GF-D8 (cell line): ENCODE measurements around the gene NPTX1.
A peak's percentile ranks its signal among the peaks of the same experiment; 100 is the strongest.

Source experiments
- DNase-seq: peaks from one replicate; lab custom pipeline; 2025; lab: John Stamatoyannopoulos, UW

The NPTX1 gene

DNA sequence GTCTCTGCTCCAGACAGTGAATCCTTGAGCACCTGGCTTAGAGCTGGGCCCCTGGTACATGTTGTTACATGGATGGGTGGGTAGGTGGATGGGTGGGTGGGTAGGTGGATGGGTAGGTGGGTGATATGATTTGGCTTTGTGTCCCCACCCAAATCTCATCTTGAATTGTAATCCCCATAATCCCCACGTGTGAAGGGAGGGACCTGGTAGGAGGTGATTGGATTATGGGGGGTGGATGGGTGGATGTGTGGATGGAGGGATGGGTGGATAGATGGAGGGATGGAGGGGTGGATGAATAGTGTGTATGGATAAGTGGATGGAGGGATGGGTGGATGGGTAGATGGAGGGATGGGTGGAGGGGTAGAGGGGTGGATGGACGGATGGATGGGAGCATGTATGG lies 26.6 kb upstream of the NPTX1 start:
- DNase-seq: no peak

DNA sequence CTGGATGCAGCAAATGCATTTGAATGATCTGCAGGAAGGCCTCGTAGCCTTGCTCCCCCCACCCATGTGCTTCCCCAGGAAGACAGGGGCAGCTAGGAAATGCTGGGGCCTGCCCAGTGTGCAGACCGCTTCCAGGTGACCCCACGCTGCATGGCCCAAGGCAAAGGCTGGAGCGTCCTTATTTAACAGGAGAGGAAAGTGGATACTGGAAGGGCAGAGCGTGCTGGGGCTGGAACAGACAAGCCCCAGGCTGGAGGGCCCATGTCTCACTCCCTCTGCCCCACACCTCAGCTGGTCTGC lies 26.1 kb upstream of the NPTX1 start:
- DNase-seq: no peak

DNA sequence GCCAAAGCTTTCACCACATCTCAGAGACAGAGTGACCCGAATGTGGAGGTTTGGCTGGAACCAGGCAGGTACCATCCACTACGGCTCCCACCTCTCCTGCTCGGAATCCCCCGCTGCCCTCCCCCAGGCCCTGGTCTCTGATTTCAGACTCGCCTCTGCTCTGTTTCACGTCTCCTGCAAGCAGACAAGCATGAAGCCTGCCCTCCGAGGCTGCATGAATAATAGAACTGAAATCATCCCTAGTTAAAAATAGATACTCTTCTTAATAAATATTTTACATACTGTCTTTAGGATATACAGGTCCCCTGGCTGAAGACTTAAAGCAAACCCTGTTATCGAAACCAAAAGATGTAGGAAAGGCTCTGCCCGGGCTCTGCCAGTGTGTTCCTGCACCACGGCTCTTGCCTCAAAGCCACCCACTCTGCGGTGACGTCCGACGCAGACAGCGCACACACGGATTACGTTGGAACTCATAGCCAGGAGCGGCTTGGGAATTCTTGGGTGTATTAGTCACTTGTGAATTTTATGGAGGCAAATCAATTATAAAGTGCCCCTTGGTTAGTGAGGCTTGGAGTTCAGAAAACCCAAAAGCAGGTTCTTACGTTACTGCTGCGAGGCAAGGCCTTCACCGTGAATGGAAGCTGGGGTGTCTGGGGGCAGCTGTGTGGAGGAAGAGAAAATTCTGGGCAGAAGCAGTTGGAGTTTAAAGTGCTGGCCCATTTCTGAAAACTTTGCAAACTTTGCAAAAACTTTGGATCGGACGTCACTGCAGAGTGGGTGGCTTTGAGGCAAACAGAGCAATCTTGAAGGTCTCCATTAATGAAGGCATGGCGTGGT lies 25.6 kb upstream of the NPTX1 start:
- no peak for DNase-seq

DNA sequence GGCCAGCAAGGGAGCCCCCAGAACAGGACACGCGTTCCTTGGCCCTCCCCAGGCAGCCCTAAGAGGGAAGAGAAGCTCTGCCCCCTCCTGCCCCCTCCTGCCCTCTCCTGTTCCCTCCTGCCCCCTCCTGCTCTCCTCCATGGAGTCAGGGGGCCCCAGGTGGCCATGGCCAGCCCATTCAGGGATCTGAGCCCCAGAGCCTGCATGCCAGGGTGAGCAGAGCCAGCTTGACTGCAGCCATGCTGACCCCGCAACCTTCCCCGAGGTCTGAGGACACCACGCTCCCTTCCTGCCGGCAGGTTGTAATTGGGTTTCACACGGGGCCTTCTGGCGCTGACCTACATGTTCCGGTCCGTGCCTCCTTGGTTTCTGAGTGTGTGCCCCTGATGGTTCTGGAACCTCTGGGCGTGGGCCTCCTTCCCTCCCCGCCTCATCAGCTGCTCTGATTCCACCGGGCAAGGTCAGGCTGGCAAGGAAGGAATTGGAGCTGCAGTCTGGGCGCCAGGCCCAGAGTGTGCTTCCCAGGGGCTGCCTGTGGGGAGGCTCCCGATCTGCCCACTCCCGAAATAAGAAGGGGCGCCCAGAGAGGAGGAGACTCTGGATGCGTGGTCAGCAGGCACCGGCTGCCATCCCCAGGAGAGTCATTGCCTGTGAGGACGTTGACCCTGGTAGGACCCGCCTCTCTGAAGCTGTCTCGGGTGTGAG lies 23.7 kb upstream of the NPTX1 start:
- DNase-seq: no peak

DNA sequence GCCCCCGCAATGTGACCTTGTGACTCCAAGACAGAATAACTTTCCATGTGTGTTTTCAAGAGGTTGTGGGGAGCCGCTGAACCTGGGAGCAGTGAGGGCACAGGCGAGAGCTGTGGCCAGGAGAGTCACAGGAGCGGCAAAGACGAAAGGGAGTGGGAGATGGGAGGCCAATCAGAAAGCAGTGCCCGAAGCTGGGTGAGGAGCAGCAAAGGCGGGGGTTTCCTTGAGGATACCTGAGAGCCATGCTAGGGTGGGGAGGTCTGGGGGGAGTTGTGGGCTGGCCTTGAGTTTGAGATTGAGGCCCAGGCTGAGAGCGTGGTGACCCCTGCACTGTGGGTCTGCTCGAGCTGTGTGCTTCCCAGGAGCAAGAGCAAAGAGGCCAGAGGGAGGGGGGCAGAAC lies 23.2 kb upstream of the NPTX1 start:
- DNase-seq: no peak

DNA sequence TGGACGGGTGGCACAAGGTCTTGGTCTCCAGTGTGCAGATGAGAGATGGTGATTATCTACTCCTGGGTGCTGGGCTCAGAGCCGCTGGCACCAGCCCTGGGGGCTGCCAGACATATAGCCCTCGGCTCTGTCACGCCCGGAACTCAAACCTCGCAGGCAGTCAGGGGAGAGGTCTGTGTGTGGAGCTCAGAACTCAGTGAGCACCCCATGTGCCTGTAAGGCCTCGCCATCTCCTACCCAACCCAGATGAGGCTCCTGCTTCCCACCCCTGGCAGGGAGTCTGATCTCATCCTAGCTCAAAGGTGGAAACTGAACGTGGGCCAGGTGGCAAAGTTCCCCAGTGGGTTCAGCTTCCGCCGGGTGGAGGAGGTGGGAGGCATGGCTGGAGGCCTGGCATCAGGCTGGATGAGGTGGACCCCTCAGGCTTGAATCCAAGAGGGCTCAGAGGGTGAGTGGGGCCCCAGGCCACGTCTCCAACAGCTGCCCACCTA lies 22.6 kb upstream of the NPTX1 start:
- DNase-seq: no peak

DNA sequence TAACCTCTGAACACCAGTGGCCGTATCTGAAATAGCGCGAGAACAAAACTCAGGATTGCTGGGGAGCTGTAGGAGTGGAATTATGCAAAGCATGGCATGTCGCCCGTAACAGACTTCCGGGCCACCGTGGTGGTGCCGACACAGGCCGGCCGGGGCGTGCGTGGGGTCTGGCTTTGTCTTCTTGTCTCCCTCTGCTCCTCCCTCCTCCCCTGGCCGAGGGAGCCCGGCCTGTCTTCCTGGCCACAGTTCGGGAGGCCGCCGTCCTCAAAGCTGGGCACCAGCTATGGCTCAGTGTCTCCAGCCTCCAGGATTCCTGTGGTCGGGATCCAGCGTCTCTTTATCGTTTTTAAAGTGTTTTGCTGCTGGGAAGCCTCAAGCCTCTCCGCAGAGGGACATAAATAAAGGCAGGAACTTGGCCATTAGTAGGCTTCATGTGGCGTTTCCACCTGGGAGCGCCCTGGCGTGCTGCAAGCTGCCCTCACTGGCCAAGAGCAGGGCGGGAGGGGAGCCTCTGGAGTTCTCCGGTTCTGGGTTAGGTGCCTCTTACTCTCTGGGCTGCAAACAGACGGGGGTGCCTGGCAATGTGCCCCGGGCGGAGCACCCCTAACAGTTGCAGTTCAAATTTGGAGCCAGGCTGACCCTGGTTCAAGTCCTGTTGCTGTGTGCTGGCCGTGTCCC lies 22.0 kb upstream of the NPTX1 start:
- no peak for DNase-seq

DNA sequence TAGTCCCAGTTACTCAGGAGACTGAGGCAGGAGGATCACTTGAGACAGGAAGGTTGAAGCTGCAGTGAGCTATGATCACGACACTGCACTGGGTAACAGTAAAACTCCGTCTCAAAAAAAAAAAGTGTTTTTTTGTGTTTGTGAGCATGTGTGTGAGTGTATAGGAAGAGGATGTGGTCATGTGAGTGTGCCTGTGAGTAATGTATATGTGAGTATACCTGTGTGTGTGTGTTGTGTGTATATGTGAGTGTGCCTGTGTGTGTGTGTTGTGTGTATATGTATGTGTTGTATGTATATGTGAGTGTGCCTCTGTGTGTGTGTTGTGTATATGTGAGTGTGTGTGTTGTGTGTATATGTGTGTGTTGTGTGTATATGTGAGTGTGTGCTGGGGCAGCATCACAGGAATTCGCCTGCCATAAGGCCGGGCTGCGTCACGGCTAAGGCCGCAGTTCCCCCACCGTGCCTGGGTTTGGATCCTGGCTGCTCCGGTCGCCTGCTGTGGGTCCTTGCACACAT lies 21.4 kb upstream of the NPTX1 start:
- no peak for DNase-seq

DNA sequence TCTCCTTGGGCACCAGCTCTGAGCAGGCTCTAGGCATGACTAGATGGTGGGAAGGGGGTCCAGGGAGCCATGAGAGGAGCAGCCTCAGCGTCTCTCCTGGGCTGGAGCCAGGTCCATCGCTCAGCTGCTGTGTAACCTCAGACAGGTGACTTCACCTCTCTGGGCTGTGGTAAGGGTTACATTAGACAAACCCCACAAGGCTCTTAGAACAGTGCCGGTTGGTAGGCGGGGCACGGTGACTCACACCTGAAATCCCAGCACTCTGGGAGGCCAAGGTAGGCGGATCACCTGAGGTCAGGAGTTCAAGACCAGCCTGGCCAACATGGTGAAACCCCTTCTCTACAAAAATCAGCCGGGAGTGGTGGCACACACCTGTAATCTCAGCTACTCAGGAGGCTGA lies 18.1 kb upstream of the NPTX1 start:
- DNase-seq: no peak

DNA sequence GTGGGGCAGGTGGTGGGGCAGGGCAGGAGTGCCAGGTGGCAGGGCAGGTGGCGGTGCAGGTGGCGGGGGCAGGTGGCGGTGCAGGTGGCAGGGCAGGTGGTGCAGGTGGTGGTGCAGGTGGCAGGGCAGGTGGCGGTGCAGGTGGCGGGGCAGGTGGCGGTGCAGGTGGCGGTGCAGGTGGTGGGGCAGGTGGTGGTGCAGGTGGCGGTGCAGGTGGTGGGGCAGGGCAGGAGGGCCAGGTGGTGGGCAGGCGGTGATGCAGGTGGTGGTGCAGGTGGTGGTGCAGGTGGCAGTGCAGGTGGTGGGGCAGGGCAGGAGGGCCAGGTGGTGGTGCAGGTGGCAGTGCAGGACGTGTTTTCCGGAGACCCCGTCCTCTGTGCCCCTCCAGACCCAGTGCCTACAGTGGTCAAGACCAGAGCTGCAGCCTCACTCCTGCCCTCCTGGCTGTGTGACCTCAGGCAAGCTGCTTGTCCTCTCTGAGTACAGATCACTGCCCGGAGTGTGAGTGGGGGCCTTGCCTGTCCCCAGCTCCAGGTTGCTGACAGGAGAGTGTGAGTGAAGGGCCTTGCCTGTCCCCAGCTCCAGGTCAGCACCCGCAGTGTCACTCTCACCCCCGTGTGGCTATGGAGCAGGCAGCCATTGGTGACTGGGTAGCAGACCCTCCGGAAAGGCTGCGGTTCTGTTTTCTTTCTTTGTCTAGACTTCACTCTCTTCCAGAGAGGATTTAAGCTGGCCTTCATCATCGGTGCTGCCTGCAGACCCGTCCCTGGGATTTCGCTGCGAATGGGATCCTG lies 16.1 kb upstream of the NPTX1 start:
- DNase-seq: no peak

DNA sequence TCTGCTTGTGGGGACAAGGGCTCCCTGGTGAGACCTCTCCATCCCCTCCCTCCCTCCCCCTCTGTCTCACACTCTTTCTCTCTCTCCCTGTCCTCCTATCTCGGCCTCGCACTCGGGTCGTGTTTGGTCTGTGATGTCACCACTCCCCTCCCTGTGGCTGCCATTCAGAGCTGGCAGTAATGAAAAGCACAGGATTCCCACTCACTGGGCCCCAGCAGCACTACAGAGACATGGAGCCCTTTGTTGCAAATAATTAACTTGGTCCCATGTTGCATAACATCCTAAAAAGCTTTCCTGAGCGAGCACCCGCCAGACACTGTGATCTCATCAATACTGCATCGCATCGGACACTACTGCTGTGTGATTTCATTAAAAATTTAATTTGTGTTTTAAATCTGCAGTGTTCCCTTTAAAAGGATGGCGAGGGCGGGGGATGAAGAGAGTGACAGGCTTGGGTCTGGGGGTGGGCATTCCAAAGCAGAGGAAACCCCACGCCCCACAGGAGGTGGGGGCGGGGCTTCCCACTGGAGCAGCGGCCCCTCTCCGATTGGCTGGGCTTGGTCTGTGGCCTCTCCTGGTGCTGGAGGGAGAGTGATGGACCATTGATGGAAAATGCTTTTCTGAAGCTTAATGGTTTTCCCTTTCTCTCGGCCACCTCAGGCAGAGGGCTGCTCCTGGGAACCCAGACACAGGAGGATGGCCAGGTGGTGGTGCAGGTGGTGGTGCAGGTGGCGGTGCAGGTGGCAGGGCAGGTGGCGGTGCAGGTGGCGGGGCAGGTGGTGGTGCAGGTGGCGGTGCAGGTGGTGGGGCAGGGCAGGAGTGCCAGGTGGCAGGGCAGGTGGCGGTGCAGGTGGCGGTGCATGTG lies 15.3 kb upstream of the NPTX1 start:
- DNase-seq: no peak

DNA sequence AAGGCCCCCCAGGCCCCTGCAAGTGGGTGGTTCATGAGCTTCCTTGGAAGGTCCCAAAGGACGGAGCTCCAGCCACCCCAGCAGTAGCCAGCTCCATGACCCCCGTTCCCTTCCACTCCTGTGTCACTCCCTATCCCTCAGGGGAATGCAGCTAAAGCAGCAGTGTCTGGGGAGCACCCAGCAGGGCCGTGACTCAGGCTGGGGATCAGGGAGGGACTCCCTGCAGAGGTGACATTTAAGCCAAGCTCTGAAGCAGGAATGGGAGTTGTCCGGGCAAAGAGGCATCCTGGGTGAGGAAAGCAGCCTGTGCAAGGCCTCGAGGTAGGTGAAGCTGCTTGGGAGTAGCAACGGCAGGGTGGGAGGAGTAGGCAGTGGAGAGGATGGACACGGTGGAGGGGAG lies 11.1 kb upstream of the NPTX1 start:
- no peak for DNase-seq

DNA sequence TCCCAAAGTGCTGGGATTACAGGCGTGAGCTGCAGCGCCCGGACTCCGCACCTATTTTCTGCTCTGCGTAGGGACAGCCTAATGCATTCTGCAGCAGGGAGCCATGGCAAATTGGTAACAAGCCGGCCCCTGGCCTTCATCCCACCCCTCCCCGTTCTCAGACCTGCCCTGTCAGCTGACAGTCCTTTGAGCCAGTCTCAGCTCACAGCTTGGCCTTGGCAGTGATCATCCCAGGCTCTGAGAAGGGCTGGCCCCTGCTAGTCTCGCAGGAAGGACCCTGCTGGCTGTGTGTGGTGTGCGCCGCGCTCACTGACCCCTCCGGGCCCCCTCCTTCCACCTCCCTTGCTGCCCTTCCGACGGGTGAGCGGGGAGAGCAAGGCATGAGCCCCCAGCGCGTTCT lies 10.3 kb upstream of the NPTX1 start:
- DNase-seq: no peak

DNA sequence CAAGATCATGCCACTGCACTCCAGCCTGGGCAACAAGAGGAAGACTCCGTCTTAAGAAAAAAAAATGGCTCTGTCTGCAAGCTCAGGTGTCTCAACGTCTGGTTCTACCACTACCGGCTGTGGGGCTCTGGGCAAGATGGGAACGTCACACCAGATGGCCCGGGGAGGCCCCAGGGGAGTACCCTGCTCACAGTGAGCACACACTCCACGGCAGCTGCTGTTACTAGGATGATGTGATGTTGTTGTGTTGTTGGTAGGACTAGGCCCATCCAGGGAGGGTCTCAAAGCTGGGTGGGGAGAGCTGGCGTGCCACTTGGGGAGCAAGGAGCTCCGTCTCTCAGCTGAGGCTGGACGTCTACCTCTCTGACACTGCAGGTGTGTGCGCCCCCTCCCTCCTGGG lies 9.4 kb upstream of the NPTX1 start:
- DNase-seq: peak; percentile 2

DNA sequence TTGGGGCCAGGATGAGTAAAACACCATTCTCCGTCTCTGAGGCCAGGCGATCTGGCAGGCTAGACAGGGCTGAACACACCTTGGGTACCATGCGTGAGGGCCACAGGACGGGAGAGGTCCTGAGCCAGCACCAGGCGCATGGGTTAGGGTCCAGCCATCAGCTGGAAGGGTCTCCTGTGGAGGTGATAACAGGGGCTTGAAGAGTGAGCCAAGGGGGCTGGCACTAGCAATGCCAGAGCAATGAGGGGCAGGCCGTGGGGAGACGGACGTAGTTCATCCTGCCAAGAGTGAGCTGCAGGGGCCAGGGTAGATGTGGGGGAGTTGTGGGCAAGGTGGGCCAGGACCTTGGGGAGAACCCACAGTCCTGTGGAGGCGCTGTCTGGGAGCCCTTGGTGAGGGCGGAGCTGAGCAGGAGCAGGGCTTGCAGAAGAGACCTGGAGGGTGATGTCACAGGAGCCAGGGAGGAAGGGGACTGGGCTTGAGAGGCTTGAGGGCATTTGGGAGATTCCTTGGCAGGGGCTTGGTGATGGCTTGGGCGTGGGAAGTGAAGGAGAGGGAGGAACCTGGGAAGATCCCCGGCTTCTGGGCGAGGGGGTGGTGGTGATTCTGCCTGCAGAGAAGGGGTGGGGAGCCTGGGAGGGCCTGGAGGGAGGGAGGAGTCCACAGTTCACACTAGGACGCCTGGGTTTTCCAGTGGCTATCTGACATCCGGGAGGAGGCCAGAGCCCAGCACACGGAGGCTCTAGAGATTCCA lies 6.3 kb upstream of the NPTX1 start:
- no peak for DNase-seq

DNA sequence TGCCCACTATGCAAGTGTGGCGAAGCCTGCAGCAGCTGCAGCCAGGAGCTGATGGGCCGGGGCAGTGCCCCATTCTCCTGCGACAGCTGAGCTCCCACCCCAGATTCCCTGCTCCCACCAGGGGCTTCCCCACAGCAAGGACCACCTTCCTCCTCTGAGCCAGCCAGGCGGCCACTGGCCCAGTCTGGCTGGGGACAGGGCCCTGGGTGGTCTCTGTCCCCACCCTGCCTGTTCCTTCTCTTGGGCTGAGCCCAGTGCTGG lies 5.6 kb upstream of the NPTX1 start:
- DNase-seq: no peak

DNA sequence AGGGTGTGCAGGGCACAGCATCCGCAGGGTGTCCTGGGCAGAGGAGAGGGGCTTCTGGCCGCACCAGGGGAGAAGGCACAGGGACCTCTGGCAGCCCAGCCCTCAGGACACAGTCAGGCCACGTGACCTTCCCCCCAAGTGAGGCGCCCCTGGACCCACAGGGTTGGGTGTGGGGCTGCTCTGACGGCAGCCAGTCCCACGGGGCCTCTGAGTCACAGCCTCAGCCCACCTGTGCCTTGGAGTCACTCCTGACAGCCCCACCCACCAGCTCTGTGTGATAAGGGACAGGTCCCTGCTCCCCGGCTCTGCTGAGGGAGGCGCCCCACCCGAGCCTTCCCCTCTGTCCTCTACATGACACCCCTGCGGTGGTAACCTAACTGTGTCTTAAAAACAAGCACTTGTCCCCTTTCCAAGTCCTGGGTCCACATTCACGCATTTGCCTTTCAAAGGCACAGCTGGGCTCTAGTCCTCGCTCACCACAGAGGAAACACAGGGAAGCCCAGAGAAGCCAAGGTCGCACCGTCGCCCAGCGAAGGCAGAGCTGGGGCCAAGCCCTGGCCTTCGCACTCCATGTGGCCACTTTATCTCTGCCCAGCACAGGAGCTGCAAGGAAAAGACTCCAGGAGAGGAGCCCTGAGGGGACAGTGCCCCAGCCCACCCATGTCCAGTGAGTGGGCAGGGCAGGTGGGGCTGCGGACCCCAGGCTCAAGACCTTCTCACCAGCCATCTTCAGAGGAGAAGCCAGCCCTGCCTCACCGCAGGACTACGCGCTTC lies 5.1 kb upstream of the NPTX1 start:
- DNase-seq: no peak

DNA sequence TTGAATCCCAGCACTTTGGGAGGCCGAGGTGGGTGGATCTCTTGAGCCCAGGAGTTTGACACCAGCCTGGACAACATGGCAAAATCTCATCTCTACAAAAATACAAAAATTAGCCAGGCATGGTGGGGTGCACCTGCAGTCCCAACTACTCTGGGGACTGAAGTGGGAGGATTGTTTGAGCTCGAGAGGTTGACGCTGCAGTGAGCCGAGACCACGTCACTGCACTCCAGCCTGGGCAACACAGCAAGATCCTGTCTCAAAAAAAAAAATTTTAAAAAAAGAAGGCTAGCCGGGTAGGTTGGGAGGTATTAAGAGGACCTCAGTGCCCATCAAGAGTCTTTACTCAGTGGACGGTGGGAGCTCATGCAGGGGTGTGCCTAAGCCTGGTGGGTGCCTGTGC lies 3.8 kb upstream of the NPTX1 start:
- no peak for DNase-seq

DNA sequence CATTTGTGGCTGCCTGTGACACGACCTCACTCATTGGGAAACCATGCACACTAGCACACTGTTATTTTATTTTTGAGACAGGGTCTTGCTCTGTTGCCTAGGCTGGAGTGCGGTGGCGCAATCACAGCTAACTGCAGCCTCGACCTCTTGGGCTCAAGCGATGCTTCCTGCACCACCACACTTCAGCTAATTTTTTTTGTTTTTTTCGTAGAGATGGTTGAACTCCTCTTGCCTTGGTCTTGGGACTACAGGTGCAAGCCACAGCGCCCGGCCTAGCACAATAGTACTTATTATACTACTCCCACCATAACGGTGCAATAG lies 2.8 kb upstream of the NPTX1 start:
- DNase-seq: no peak
